Fibroblast of mammary gland (primary cell): ENCODE results near the gene PRKACA.
"Not testable (repeated sequence)": the region's sequence is repeated elsewhere in the genome, so short reads cannot be mapped to it uniquely, and the experiment has no call there.

ENCODE experiments used
- DNase-seq: peaks from one replicate; pipeline ENCODE4 v3.0.0-alpha.2; 2010; ENCODE audit warnings: low read depth
- H3K4me3 ChIP-seq: 2 replicates; pipeline ENCODE4 v1.5.1; 2011; ENCODE audit warnings: low read depth, mild to moderate bottlenecking, low read length, moderate library complexity; ENCODE audit not compliant: control insufficient read depth
- CTCF ChIP-seq: conservative IDR thresholded peaks from 2 replicates; pipeline ENCODE4 v1.5.1; 2011; ENCODE audit warnings: low read depth, low read length, inconsistent platforms; ENCODE audit not compliant: control insufficient read depth, insufficient read depth

The PRKACA gene

GRCh38 chr19:14050512-14050911, 67.0 kb downstream of the PRKACA start:
- no peak for TF ChIP-seq CTCF
- DNase-seq, result no peak
- no peak overlapping the region for H3K4me3 ChIP-seq

GRCh38 chr19:14048443-14049153, 69.0 kb downstream of the PRKACA start:
- peak; percentile 24 for DNase-seq
- H3K4me3 ChIP-seq, result no peak overlapping the region
- TF ChIP-seq CTCF, result peak; percentile 88

GRCh38 chr19:14047866-14048265, 69.7 kb downstream of the PRKACA start:
- DNase-seq, H3K4me3 ChIP-seq: not testable (repeated sequence)

GRCh38 chr19:14042659-14043608, 74.6 kb downstream of the PRKACA start:
- DNase-seq, result peak; percentile 81
- peak; percentile 64 for TF ChIP-seq CTCF
- not testable (repeated sequence) for H3K4me3 ChIP-seq
